OCI-LY1 (cell line): ENCODE measurements around the gene SYNM.

Source experiments
- H2AFZ ChIP-seq: fragments of 200-600 bp; sonication (generic), shearing (Covaris generic); 2 replicates; pipeline ENCODE4 v1.6.0; 2014; ENCODE audit warnings: antibody characterized with exemption, mild to moderate bottlenecking, low read length
- H3F3A ChIP-seq: fragments of 200-600 bp; sonication (generic), shearing (Covaris generic); 2 replicates; pipeline ENCODE4 v1.6.0; 2014; ENCODE audit warnings: mild to moderate bottlenecking, antibody characterized with exemption, low read length, moderate library complexity; ENCODE audit not compliant: insufficient read depth
- H3K27ac ChIP-seq: fragments of 200-600 bp; sonication (generic); 2 replicates; pipeline ENCODE4 v1.5.1; 2014; ENCODE audit warnings: low read length, mixed run types, mild to moderate bottlenecking, low read depth; ENCODE audit not compliant: poor library complexity, severe bottlenecking
- H3K27me3 ChIP-seq: fragments of 200-600 bp; sonication (generic); 2 replicates; pipeline ENCODE4 v1.6.0; 2014; ENCODE audit warnings: antibody characterized with exemption, mild to moderate bottlenecking, low read length, moderate library complexity; ENCODE audit not compliant: insufficient read depth
- H3K36me3 ChIP-seq: fragments of 200-600 bp; sonication (generic); 2 replicates; pipeline ENCODE4 v1.6.1; 2014; ENCODE audit warnings: mild to moderate bottlenecking, antibody characterized with exemption, low read length, moderate library complexity, mixed read lengths; ENCODE audit not compliant: insufficient read depth
- H3K4me1 ChIP-seq: fragments of 200-600 bp; sonication (generic); 2 replicates; pipeline ENCODE4 v1.5.1; 2014; ENCODE audit warnings: mild to moderate bottlenecking, low read length, moderate library complexity; ENCODE audit not compliant: insufficient read depth, severe bottlenecking
- H3K4me2 ChIP-seq: fragments of 200-600 bp; sonication (generic), shearing (Covaris generic); 2 replicates; pipeline ENCODE4 v1.6.1; 2014; ENCODE audit warnings: low read length
- H3K4me3 ChIP-seq: fragments of 200-600 bp; sonication (generic); 2 replicates; pipeline ENCODE4 v1.5.1; 2014; ENCODE audit warnings: low read length, low read depth, mild to moderate bottlenecking, mixed read lengths; ENCODE audit not compliant: poor library complexity, severe bottlenecking
- H3K79me2 ChIP-seq: fragments of 200-600 bp; shearing (Covaris generic); 2 replicates; pipeline ENCODE4 v1.6.1; 2016; ENCODE audit warnings: mixed run types, low read length, mixed read lengths; ENCODE audit not compliant: insufficient read depth
- H3K9ac ChIP-seq: fragments of 200-600 bp; sonication (generic), shearing (Covaris generic); 2 replicates; pipeline ENCODE4 v1.6.1; 2014; ENCODE audit warnings: mild to moderate bottlenecking, low read length, mixed read lengths
- H3K9me2 ChIP-seq: fragments of 200-600 bp; sonication (generic), shearing (Covaris generic); 2 replicates; pipeline ENCODE4 v1.6.1; 2014; ENCODE audit warnings: low read depth, mild to moderate bottlenecking, low read length, mixed read lengths
- H3K9me3 ChIP-seq: fragments of 200-600 bp; shearing (Covaris generic); 2 replicates; pipeline ENCODE4 v1.6.1; 2014; ENCODE audit warnings: low read length, mixed read lengths
- H4K20me1 ChIP-seq: fragments of 200-600 bp; sonication (generic), shearing (Covaris generic); 2 replicates; pipeline ENCODE4 v1.6.0; 2016; ENCODE audit warnings: mild to moderate bottlenecking, low read length; ENCODE audit not compliant: insufficient read depth
- CTCF ChIP-seq: fragments of 200-600 bp; sonication (generic), shearing (Covaris generic); IDR thresholded peaks from 2 replicates; pipeline ENCODE4 v1.5.1; 2017; ENCODE audit warnings: mild to moderate bottlenecking, antibody characterized with exemption, low read length, moderate library complexity, mixed read lengths
- EZH2 ChIP-seq: fragments of 200-600 bp; sonication (generic), shearing (Covaris generic); IDR thresholded peaks from 2 replicates; pipeline ENCODE4 v1.8.0; 2017; ENCODE audit warnings: borderline replicate concordance, mixed run types, mild to moderate bottlenecking, antibody characterized with exemption, low read length, moderate library complexity, mixed read lengths

SYNM gene

DNA sequence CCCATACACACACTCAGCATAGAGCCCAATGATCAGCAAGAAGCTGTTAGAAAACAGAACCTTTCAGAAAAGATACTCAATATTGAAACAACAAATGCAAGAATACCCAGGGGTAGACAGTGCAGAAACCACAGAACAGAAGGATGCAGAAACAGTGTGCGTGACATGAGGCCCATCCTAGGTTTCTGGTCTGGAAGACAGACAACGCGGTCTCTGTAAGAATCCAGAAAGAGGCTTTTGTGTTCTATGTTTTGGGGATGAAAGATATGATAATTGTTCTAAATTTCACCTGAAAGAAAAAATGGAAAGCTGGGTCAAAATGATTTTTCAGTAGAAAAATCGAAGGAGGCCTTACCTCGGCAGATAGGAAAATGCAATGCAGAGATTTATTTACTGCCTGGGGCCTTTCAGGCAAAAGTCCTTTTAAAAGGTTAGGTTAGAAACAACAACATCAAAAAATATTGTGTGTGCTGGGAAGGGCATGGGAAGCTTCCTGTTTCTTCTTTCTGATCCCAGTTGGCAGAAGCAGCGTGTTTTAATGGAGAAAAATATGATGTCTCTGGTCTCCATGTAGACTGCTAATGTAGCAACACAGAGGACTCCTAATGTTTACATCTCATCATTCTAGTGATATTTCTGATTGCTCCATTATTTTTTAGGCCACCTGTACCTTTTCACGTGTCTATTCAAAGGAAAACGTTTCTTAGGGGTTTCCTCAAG lies 17.0 kb downstream of the SYNM start:
- Histone ChIP-seq H3K9me3 (no peaks in the 10 kb centered on the region), H2AFZ (no peak overlapping the region), H4K20me1 (no peaks in the 10 kb centered on the region), H3K79me2 (no peaks in the 10 kb centered on the region), H3K9ac (no peak overlapping the region), H3F3A (no peaks in the 10 kb centered on the region), H3K4me2 (no peak overlapping the region), H3K4me3 (no peak overlapping the region), H3K4me1 (no peaks in the 10 kb centered on the region), H3K9me2 (no peaks in the 10 kb centered on the region), H3K36me3 (no peaks in the 10 kb centered on the region), H3K27me3 (0 out of 2 replicates have a peak, but pooled peaks cover 9% of the 10 kb centered on the region), H3K27ac (no peak overlapping the region)
- TF ChIP-seq CTCF = no peak
- no peak for TF ChIP-seq EZH2

GRCh38 chr15:99122831-99123712 lies 18.2 kb downstream of the SYNM start:
- Histone ChIP-seq H3K9ac (no peak overlapping the region), H3K4me3 (no peak overlapping the region), H3K27ac (no peak overlapping the region), H3F3A (no peaks in the 10 kb centered on the region), H3K36me3 (no peaks in the 10 kb centered on the region), H3K9me2 (no peaks in the 10 kb centered on the region), H4K20me1 (no peaks in the 10 kb centered on the region), H3K9me3 (no peaks in the 10 kb centered on the region), H3K27me3 (0 out of 2 replicates have a peak, but pooled peaks cover 9% of the 10 kb centered on the region), H3K79me2 (no peaks in the 10 kb centered on the region), H3K4me1 (no peaks in the 10 kb centered on the region), H3K4me2 (no peak overlapping the region), H2AFZ (no peak overlapping the region)
- TF ChIP-seq CTCF (no peak), EZH2 (no peak)

GRCh38 chr15:99123713-99124451 lies 19.0 kb downstream of the SYNM start:
- Histone ChIP-seq H3K9ac (no peak overlapping the region), H3K9me2 (no peaks in the 10 kb centered on the region), H3K4me1 (no peaks in the 10 kb centered on the region), H3F3A (no peaks in the 10 kb centered on the region), H3K4me3 (no peak overlapping the region), H3K4me2 (no peak overlapping the region), H3K36me3 (no peaks in the 10 kb centered on the region), H3K27ac (no peak overlapping the region), H4K20me1 (no peaks in the 10 kb centered on the region), H3K79me2 (no peaks in the 10 kb centered on the region), H3K27me3 (peaks cover 11% of the 10 kb centered on the region; the same call in 1 of the 2 replicates), H3K9me3 (no peaks in the 10 kb centered on the region), H2AFZ (no peak overlapping the region)
- TF ChIP-seq CTCF (no peak), EZH2 (no peak)
